AG10803 (cell line): ENCODE measurements around the gene PPARGC1A.

Source experiments
- DNase-seq: peaks from one replicate; pipeline ENCODE4 v3.0.0; 2010; ENCODE audit warnings: low read depth
- H3K4me3 ChIP-seq: 2 replicates; pipeline ENCODE4 v1.5.1; 2011; ENCODE audit warnings: mild to moderate bottlenecking, low read length, control low read depth
- CTCF ChIP-seq: conservative IDR thresholded peaks from 2 replicates; pipeline ENCODE4 v1.5.1; 2011; ENCODE audit warnings: mild to moderate bottlenecking, low read length, control low read depth, inconsistent platforms

The PPARGC1A gene

DNA sequence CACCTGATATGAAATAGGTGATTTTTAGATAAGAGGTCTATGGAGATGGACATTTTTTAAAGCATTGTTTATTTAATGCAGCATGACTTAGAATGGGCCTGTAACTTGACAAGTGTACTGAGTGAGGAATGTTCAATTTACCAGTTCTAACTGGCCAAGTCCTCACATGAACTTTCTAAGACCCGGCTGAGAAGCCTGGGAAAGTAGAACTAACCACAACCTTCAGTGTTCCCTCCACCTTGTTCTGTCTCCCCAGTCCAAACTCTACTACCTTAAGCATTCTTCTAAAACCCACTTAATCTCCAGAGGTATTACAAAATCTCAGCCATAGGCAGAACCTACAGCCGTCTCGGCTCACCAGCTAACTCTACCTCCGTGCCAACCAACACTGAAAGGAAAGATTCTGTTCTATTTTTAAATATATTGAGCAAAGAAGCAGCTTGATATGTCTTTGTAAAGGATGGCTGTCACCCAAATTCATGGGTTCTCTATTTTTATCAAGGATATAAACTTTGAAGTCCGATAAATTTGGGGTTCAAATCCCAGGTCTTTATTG, 6.8 kb downstream of the PPARGC1A start:
- TF ChIP-seq CTCF = no peak
- H3K4me3 ChIP-seq = no peak overlapping the region
- no peak for DNase-seq

- DNase-seq = no peak
- 0 out of 2 replicates have a peak, but pooled peaks have one; percentile 2 for TF ChIP-seq CTCF
- H3K4me3 ChIP-seq = no peak overlapping the region
Measured at GRCh38 chr4:23881674-23882337, 8.0 kb downstream of the PPARGC1A start.

DNA sequence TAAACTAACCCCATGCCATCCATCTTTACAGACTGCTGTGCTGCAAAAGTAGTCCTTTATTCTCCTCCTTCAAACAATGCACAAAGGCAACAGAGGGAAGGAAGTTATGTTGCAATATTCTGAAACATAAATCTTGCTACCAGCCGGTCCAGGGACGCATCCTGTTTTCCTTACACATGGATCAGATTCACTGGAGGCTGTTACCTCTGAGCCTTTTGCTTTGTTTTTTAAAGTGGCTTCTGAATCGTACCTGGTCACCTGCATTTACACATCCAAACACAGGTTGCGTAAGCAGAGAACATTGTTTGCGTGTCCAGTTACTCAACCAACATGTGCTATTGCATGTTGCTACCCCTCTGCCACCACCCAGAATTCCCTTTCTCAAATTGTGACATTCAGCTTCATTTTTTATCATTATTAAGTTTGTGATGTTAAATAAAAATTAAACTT, 8.8 kb downstream of the PPARGC1A start:
- H3K4me3 ChIP-seq = no peak overlapping the region
- TF ChIP-seq CTCF = no peak
- DNase-seq = no peak

DNA sequence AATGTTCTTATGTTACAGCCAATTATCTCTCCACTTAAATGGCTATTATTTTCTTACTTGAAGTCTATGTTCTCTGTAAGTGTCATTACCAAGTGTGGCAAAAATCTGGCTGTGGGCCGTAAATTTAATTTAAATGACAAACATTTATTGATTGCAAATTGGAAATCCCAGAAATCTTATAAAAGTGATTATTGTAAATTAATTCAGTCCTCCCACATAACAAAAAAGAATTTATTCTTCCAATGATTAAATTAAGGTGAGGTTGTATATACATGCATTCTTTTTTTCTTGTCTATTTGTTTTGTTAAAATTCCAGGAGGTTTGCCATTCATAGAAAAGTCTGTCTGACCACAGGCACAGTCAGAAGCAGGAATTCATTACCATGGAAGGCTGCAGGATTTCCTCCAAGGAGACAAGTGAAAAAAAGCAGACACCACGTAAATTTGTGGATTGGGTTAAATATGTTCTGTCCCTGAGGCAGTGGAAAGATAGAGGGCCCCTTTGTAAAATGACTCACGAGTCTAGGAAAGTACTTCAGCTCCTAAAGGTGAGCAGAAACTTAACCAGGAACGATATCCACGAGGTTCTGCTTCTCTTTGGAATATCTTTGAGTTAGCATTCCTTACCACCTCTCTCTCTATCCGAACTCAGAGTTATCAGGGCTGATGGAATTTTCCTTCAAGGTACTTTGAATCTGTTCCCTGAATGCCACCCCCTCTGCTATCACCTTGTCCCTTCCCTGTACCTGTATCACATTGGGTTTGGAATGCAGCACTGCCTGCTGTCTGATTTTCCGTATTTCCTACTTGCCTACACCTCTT, 10.7 kb downstream of the PPARGC1A start:
- TF ChIP-seq CTCF = no peak
- DNase-seq = no peak
- no peak overlapping the region for H3K4me3 ChIP-seq

- H3K4me3 ChIP-seq = no peak overlapping the region
- no peak for DNase-seq
Measured at GRCh38 chr4:23878246-23878891, 11.5 kb downstream of the PPARGC1A start.

DNA sequence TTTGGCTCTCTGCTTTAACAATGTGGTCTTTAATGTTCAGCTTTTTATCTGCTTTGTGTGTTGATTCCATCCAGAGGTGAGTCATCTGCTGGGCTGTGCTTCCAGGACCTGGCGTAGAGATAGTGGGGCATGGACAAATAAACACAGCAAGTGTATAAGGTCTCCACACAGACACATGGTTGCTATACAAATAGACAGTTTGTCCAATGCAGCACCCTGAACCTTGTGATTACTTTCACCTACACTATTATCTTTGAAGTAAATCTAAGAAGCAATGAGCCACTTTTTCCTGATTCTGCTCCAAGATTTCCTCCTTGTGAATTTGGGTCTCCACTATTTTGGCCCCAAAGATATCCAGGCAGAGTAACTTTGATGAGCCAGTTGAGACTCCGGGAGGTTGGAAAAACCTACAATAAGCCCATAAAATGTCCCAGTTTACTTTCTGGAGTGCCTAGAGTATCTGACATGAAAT, 12.1 kb downstream of the PPARGC1A start:
- DNase-seq = no peak
- H3K4me3 ChIP-seq = no peak overlapping the region
- no peak for TF ChIP-seq CTCF

More at GRCh38 chr4:23878246-23878891, 11.5 kb downstream of the PPARGC1A start:
- TF ChIP-seq CTCF = no peak
